BLaER1 (cell line): ENCODE measurements around the gene CDH4.

ENCODE experiments used
- H3K27ac ChIP-seq: shearing (Covaris generic); formaldehyde crosslinking; 2 replicates; pipeline ENCODE4 v1.8.1; 2022
- H3K27me3 ChIP-seq: shearing (Covaris generic); formaldehyde crosslinking; 2 replicates; pipeline ENCODE4 v1.8.1; 2022
- H3K36me3 ChIP-seq: shearing (Covaris generic); formaldehyde crosslinking; 2 replicates; pipeline ENCODE4 v1.8.1; 2022
- H3K4me1 ChIP-seq: shearing (Covaris generic); formaldehyde crosslinking; 2 replicates; pipeline ENCODE4 v1.8.1; 2022
- H3K4me2 ChIP-seq: shearing (Covaris generic); formaldehyde crosslinking; 2 replicates; pipeline ENCODE4 v1.8.1; 2022
- H3K4me3 ChIP-seq: shearing (Covaris generic); formaldehyde crosslinking; 2 replicates; pipeline ENCODE4 v1.8.1; 2022
- H3K9ac ChIP-seq: shearing (Covaris generic); formaldehyde crosslinking; 2 replicates; pipeline ENCODE4 v1.8.1; 2022
- H3K9me3 ChIP-seq: shearing (Covaris generic); formaldehyde crosslinking; 2 replicates; pipeline ENCODE4 v1.8.1; 2022
- H4K20me1 ChIP-seq: shearing (Covaris generic); formaldehyde crosslinking; 2 replicates; pipeline ENCODE4 v1.8.1; 2022
- Cebpa-rat ChIP-seq: shearing (Covaris generic); IDR thresholded peaks from 2 replicates; pipeline ENCODE4 v1.8.1; 2022

Gene CDH4

GRCh38 chr20:61537239-61538182 lies 285.4 kb downstream of the CDH4 start:
- TF ChIP-seq Cebpa-rat = no peak
- H3K27ac ChIP-seq = no peak overlapping the region
- H3K9ac ChIP-seq = no peak overlapping the region
- H4K20me1 ChIP-seq = 0 out of 2 replicates have a peak, but pooled peaks cover 10% of the 10 kb centered on the region
- H3K9me3 ChIP-seq = no peaks in the 10 kb centered on the region
- peak overlapping the region; percentile 85 for H3K4me2 ChIP-seq
- no peaks in the 10 kb centered on the region for H3K27me3 ChIP-seq
- H3K4me1 ChIP-seq = peaks cover 26% of the 10 kb centered on the region
- H3K4me3 ChIP-seq = no peak overlapping the region
- H3K36me3 ChIP-seq = no peaks in the 10 kb centered on the region

GRCh38 chr20:61538183-61538942 lies 286.3 kb downstream of the CDH4 start:
- Histone ChIP-seq H3K36me3 (no peaks in the 10 kb centered on the region), H3K4me1 (peaks cover 26% of the 10 kb centered on the region), H3K9me3 (no peaks in the 10 kb centered on the region), H3K4me3 (no peak overlapping the region), H3K4me2 (peak overlapping the region; percentile 85), H3K9ac (no peak overlapping the region), H4K20me1 (0 out of 2 replicates have a peak, but pooled peaks cover 2% of the 10 kb centered on the region), H3K27ac (0 out of 2 replicates have a peak overlapping the region, but pooled peaks have one; percentile 38), H3K27me3 (no peaks in the 10 kb centered on the region)
- TF ChIP-seq Cebpa-rat = no peak

- Histone ChIP-seq H4K20me1 (no peaks in the 10 kb centered on the region), H3K9me3 (no peaks in the 10 kb centered on the region), H3K4me2 (peak overlapping the region; percentile 85), H3K4me3 (no peak overlapping the region), H3K4me1 (peaks cover 32% of the 10 kb centered on the region), H3K36me3 (no peaks in the 10 kb centered on the region), H3K27me3 (no peaks in the 10 kb centered on the region), H3K27ac (0 out of 2 replicates have a peak overlapping the region, but pooled peaks have one; percentile 38), H3K9ac (no peak overlapping the region)
- TF ChIP-seq Cebpa-rat = no peak
Observed at GRCh38 chr20:61538943-61539265, 286.8 kb downstream of the CDH4 start.

GRCh38 chr20:61539706-61540360 lies 287.8 kb downstream of the CDH4 start:
- Histone ChIP-seq H3K9ac (no peak overlapping the region), H3K27me3 (no peaks in the 10 kb centered on the region), H3K4me2 (0 out of 2 replicates have a peak overlapping the region, but pooled peaks have one; percentile 85), H4K20me1 (no peaks in the 10 kb centered on the region), H3K27ac (no peak overlapping the region), H3K4me1 (peaks cover 37% of the 10 kb centered on the region), H3K9me3 (no peaks in the 10 kb centered on the region), H3K36me3 (no peaks in the 10 kb centered on the region), H3K4me3 (no peak overlapping the region)
- TF ChIP-seq Cebpa-rat = no peak

- Histone ChIP-seq H3K27me3 (no peaks in the 10 kb centered on the region), H4K20me1 (no peaks in the 10 kb centered on the region), H3K36me3 (no peaks in the 10 kb centered on the region), H3K27ac (no peak overlapping the region), H3K4me2 (no peak overlapping the region), H3K4me1 (peaks cover 37% of the 10 kb centered on the region), H3K9me3 (no peaks in the 10 kb centered on the region), H3K4me3 (no peak overlapping the region), H3K9ac (no peak overlapping the region)
- no peak for TF ChIP-seq Cebpa-rat
Observed at GRCh38 chr20:61541537-61541936, 289.5 kb downstream of the CDH4 start.

- Histone ChIP-seq H3K4me2 (peak overlapping the region; percentile 50), H3K9ac (no peak overlapping the region), H3K4me1 (peaks cover 28% of the 10 kb centered on the region), H3K36me3 (no peaks in the 10 kb centered on the region), H3K27me3 (no peaks in the 10 kb centered on the region), H4K20me1 (no peaks in the 10 kb centered on the region), H3K4me3 (no peak overlapping the region), H3K27ac (no peak overlapping the region), H3K9me3 (no peaks in the 10 kb centered on the region)
- TF ChIP-seq Cebpa-rat = no peak
Observed at GRCh38 chr20:61543086-61543485, 291.0 kb downstream of the CDH4 start.

- Histone ChIP-seq H3K4me1 (peaks cover 17% of the 10 kb centered on the region), H3K4me2 (peak overlapping the region; percentile 50), H3K36me3 (no peaks in the 10 kb centered on the region), H3K9me3 (no peaks in the 10 kb centered on the region), H3K27me3 (no peaks in the 10 kb centered on the region), H3K27ac (no peak overlapping the region), H3K9ac (no peak overlapping the region), H4K20me1 (no peaks in the 10 kb centered on the region), H3K4me3 (no peak overlapping the region)
- no peak for TF ChIP-seq Cebpa-rat
Observed at GRCh38 chr20:61543931-61544745, 292.1 kb downstream of the CDH4 start.

- Histone ChIP-seq H3K36me3 (no peaks in the 10 kb centered on the region), H3K9ac (no peak overlapping the region), H3K9me3 (no peaks in the 10 kb centered on the region), H3K4me2 (no peak overlapping the region), H3K4me3 (no peak overlapping the region), H3K4me1 (peaks cover 11% of the 10 kb centered on the region), H4K20me1 (no peaks in the 10 kb centered on the region), H3K27ac (no peak overlapping the region), H3K27me3 (no peaks in the 10 kb centered on the region)
- TF ChIP-seq Cebpa-rat = no peak
Observed at GRCh38 chr20:61544910-61545889, 293.1 kb downstream of the CDH4 start.
